HCT116 (cell line): ENCODE data around the gene GFOD1. TPM values are rescaled to one million over a fixed set of nuclear protein-coding genes. Genes with fewer than 3 reads are reported as not detected.

Experiments used
- ATAC-seq: fragments of 200-7000 bp; cut with Tn5 transposase; 2 replicates; pipeline ENCODE4 v1.9.1; 2020; ENCODE audit warnings: mild to moderate bottlenecking, moderate library complexity
- BruUV-seq: library from RNA; stranded (reverse); fragments of 400-500 nt; replicated peaks from 2 replicates; lab custom pipeline; 2021; lab: Mats Ljungman, UMichigan
- CTCF ChIA-PET: fragments of 300-600 bp; sonication (Branson Sonifier 250); formaldehyde crosslinking; loops from one replicate; lab custom pipeline; 2021; ENCODE audit warnings: antibody characterized with exemption; lab: Charles Lee
- POLR2A ChIA-PET: fragments of 300-600, 350-600 bp; sonication (Branson Sonifier 250); formaldehyde crosslinking; loops from one replicate; lab custom pipeline; 2021; ENCODE audit warnings: antibody characterized with exemption; lab: Charles Lee
- RAD21 ChIA-PET, 2 experiments: fragments of 300-600 bp; sonication (Branson Sonifier 250); formaldehyde crosslinking; loops; one replicate each; lab custom pipeline; 2023; ENCODE audit warnings: low total read pairs in 2 of 2; ENCODE audit not compliant: uncharacterized antibody in 2 of 2, unreplicated experiment in 2 of 2, low non-redundant PET in 1 of 2; lab: Charles Lee
- DNase-seq: peaks from one replicate; pipeline ENCODE4 v3.0.0-alpha.2; 2010; ENCODE audit warnings: low read depth, low spot score
- H2AFZ ChIP-seq: fragments of 200-600 bp; shearing (Covaris generic), sonication (generic); 2 replicates; pipeline ENCODE4 v1.6.1; 2017; ENCODE audit warnings: low read depth, mixed run types, mixed read lengths, antibody characterized with exemption, low read length; ENCODE audit not compliant: poor library complexity, severe bottlenecking
- H3K27ac ChIP-seq: 2 replicates; pipeline ENCODE4 v1.5.1; 2012; ENCODE audit warnings: low read depth, low read length
- H3K27me3 ChIP-seq: fragments of 200-600 bp; sonication (generic); 2 replicates; pipeline ENCODE4 v1.6.1; 2016; ENCODE audit warnings: mixed run types, low read length, mixed read lengths; ENCODE audit not compliant: insufficient read depth
- H3K36me3 ChIP-seq, 2 experiments: fragments of 200-500 bp in 1 of 2; fragments of 200-600 bp in 1 of 2; sonication (Bioruptor generic) in 1 of 2; sonication (generic) in 1 of 2; 2 replicates each; pipeline versions ENCODE4 v1.5.1 to v1.6.1; 2014 to 2016; ENCODE audit warnings: low read length in 2 of 2, inconsistent platforms in 1 of 2, mixed read lengths in 1 of 2, mixed run types in 1 of 2; ENCODE audit not compliant: insufficient read depth in 2 of 2, control insufficient read depth in 1 of 2
- H3K4me1 ChIP-seq, 2 experiments: fragments of 200-600 bp in 1 of 2; sonication (generic) in 1 of 2; 2 replicates each; pipeline versions ENCODE4 v1.5.1 to v1.6.1; 2012 to 2017; ENCODE audit warnings: low read length in 2 of 2, inconsistent platforms in 1 of 2, mild to moderate bottlenecking in 1 of 2, mixed read lengths in 1 of 2, mixed run types in 1 of 2, moderate library complexity in 1 of 2; ENCODE audit not compliant: insufficient read depth in 2 of 2, control insufficient read depth in 1 of 2
- H3K4me2 ChIP-seq: fragments of 200-600 bp; sonication (generic); 2 replicates; pipeline ENCODE4 v1.6.1; 2017; ENCODE audit warnings: mixed run types, low read length, mixed read lengths
- H3K4me3 ChIP-seq, 2 experiments: fragments of 200-600 bp in 1 of 2; sonication (generic) in 1 of 2; replicated peaks in 1 of 2; 2 replicates each; pipeline ENCODE4 v1.5.1; 2011 to 2016; ENCODE audit warnings: low read length in 2 of 2, control low read depth in 1 of 2, low read depth in 1 of 2, mild to moderate bottlenecking in 1 of 2, mixed read lengths in 1 of 2, mixed run types in 1 of 2
- H3K79me2 ChIP-seq: fragments of 200-600 bp; sonication (generic); 2 replicates; pipeline ENCODE4 v1.6.1; 2017; ENCODE audit warnings: mild to moderate bottlenecking, mixed run types, low read length, moderate library complexity, mixed read lengths; ENCODE audit not compliant: insufficient read depth
- H3K9ac ChIP-seq: fragments of 200-600 bp; sonication (generic); 2 replicates; pipeline ENCODE4 v1.6.1; 2016; ENCODE audit warnings: low read length, mixed read lengths
- H3K9me2 ChIP-seq: fragments of 200-600 bp; sonication (generic), shearing (Covaris generic); 2 replicates; pipeline ENCODE4 v1.6.1; 2017; ENCODE audit warnings: mixed run types, mild to moderate bottlenecking, moderate library complexity; ENCODE audit not compliant: insufficient read depth
- H3K9me3 ChIP-seq, 2 experiments: fragments of 200-500 bp in 1 of 2; fragments of 200-600 bp in 1 of 2; sonication (Bioruptor generic) in 1 of 2; sonication (generic) in 1 of 2; 2 replicates each; pipeline ENCODE4 v1.6.1; 2014 to 2017; ENCODE audit warnings: low read length in 2 of 2, mixed read lengths in 2 of 2, inconsistent platforms in 1 of 2, low read depth in 1 of 2, mild to moderate bottlenecking in 1 of 2, mixed run types in 1 of 2, moderate library complexity in 1 of 2; ENCODE audit not compliant: control insufficient read depth in 1 of 2, insufficient read depth in 1 of 2
- H4K20me1 ChIP-seq: fragments of 200-600 bp; sonication (generic), shearing (Covaris generic); 2 replicates; pipeline ENCODE4 v1.6.1; 2017; ENCODE audit warnings: mixed run types, mild to moderate bottlenecking, moderate library complexity; ENCODE audit not compliant: insufficient read depth
- ATF3 ChIP-seq: IDR thresholded peaks from 2 replicates; pipeline ENCODE4 v1.6.1; 2012
- CBX3 ChIP-seq: IDR thresholded peaks from 2 replicates; pipeline ENCODE4 v1.6.1; 2012; ENCODE audit warnings: low read depth
- CEBPB ChIP-seq: IDR thresholded peaks from 2 replicates; pipeline ENCODE4 v1.6.1; 2012; ENCODE audit warnings: low read depth
- ELF1 ChIP-seq: IDR thresholded peaks from 2 replicates; pipeline ENCODE4 v1.6.1; 2012; ENCODE audit warnings: low read depth, borderline replicate concordance
- EZH2 ChIP-seq: fragments of 200-600 bp; sonication (generic); IDR thresholded peaks from 2 replicates; pipeline ENCODE4 v1.6.1; 2017; ENCODE audit warnings: antibody characterized with exemption, mixed run types
- FOSL1 ChIP-seq: IDR thresholded peaks from 2 replicates; pipeline ENCODE4 v1.6.1; 2012; ENCODE audit warnings: low read depth
- JUND ChIP-seq: IDR thresholded peaks from 2 replicates; pipeline ENCODE4 v1.6.1; 2012
- MAX ChIP-seq: IDR thresholded peaks from 2 replicates; pipeline ENCODE4 v1.6.1; 2012
- POLR2A ChIP-seq: IDR thresholded peaks from 2 replicates; pipeline ENCODE4 v1.7.0; 2011; ENCODE audit warnings: borderline replicate concordance; ENCODE audit not compliant: insufficient read depth, insufficient read length; ENCODE audit errors: extremely low read depth
- POLR2AphosphoS5 ChIP-seq: IDR thresholded peaks from 2 replicates; pipeline ENCODE4 v1.6.1; 2011; ENCODE audit warnings: mild to moderate bottlenecking, low read depth, low read length, moderate library complexity
- RAD21 ChIP-seq: IDR thresholded peaks from 2 replicates; pipeline ENCODE4 v1.6.1; 2012; ENCODE audit warnings: low read depth, mild to moderate bottlenecking
- SP1 ChIP-seq: IDR thresholded peaks from 2 replicates; pipeline ENCODE4 v1.6.1; 2012; ENCODE audit warnings: low read depth
- YY1 ChIP-seq: IDR thresholded peaks from 2 replicates; pipeline ENCODE4 v1.6.1; 2011; ENCODE audit warnings: low read length, low read depth, moderate library complexity, mild to moderate bottlenecking; ENCODE audit not compliant: insufficient replicate concordance; ENCODE audit errors: extremely low read depth
- ZBTB33 ChIP-seq: IDR thresholded peaks from 2 replicates; pipeline ENCODE4 v1.6.1; 2011; ENCODE audit warnings: mild to moderate bottlenecking, low read length, moderate library complexity; ENCODE audit not compliant: insufficient replicate concordance; ENCODE audit errors: extremely low read depth
- ZFX ChIP-seq: fragments of 450-650 bp; IDR thresholded peaks from 2 replicates; pipeline ENCODE4 v1.6.1; 2017
- ZNF274 ChIP-seq: fragments of 200-500 bp; sonication (Bioruptor generic); IDR thresholded peaks from 2 replicates; pipeline ENCODE4 v1.6.1; 2014; ENCODE audit warnings: mild to moderate bottlenecking, low read depth, low read length, inconsistent platforms
- intact Hi-C: fragments of 100-400 bp; cut with micrococcal nuclease; formaldehyde crosslinking; loops from 2 replicates; pipeline ENCODE4 v1.10.0; 2022
- total RNA-seq: library from RNA; stranded (reverse); gene quantifications from one replicate; pipeline ENCODE4 v1.2.1, GENCODE V29; 2021; ENCODE audit not compliant: unreplicated experiment

Gene GFOD1
- total RNA-seq, 1 experiment from 2014 or later = 3.8 TPM

GRCh38 chr6:13425943-13426931 is 61.2 kb downstream of the GFOD1 start:
- no peaks in the 10 kb centered on the region for H4K20me1 ChIP-seq
- no peak overlapping the region for H2AFZ ChIP-seq
- no peak overlapping the region for H3K9ac ChIP-seq
- no peaks in the 10 kb centered on the region for H3K9me3 ChIP-seq
- no peaks in the 10 kb centered on the region for H3K79me2 ChIP-seq
- BruUV-seq = no TSS peak
- TF ChIP-seq RAD21 = no peak
- no peak for TF ChIP-seq POLR2A
- TF ChIP-seq CEBPB = no peak
- no peak for TF ChIP-seq ATF3
- no peak for TF ChIP-seq EZH2
- TF ChIP-seq ELF1 = no peak
- no peak for TF ChIP-seq ZFX
- TF ChIP-seq ZNF274 = no peak
- TF ChIP-seq YY1 = no peak
- no peak for TF ChIP-seq MAX
- TF ChIP-seq POLR2AphosphoS5 = no peak
- TF ChIP-seq CBX3 = no peak
- no peak for TF ChIP-seq ZBTB33
- no peak for TF ChIP-seq JUND
- TF ChIP-seq SP1 = no peak
- TF ChIP-seq FOSL1 = no peak
- TF ChIP-seq, all 23 proteins: peak for 0
- no peaks in the 10 kb centered on the region for H3K36me3 ChIP-seq
- intact Hi-C loops = no loop called here
- DNase-seq (no peak), ATAC-seq (no peak)
- CTCF ChIA-PET = no interaction called here
- no peaks in the 10 kb centered on the region for H3K9me2 ChIP-seq
- POLR2A ChIA-PET = no interaction called here
- H3K27ac ChIP-seq = no peak overlapping the region
- no peak overlapping the region for H3K4me2 ChIP-seq
- H3K4me1 ChIP-seq = no peaks in the 10 kb centered on the region
- no peaks in the 10 kb centered on the region for H3K27me3 ChIP-seq
- H3K4me3 ChIP-seq = no peak overlapping the region
- RAD21 ChIA-PET = no interaction called here
